HepG2 (cell line): Measurements from ENCODE around the gene FANCE. TPM values are rescaled to one million over a fixed set of nuclear protein-coding genes. Genes with fewer than 3 reads are reported as not detected.

Source experiments
- DZIP1 ChIP-seq: sonication (generic); formaldehyde crosslinking; IDR thresholded peaks from 2 replicates; pipeline ENCODE4 v1.5.0; 2020; ENCODE audit warnings: mild to moderate bottlenecking, missing genetic modification reagents
- HNF1B ChIP-seq: sonication (generic); formaldehyde crosslinking; IDR thresholded peaks from 2 replicates; pipeline ENCODE4 v1.5.1; 2020; ENCODE audit warnings: mild to moderate bottlenecking, moderate library complexity, missing genetic modification reagents
- IRF1 ChIP-seq: sonication (generic); formaldehyde crosslinking; IDR thresholded peaks from 2 replicates; pipeline ENCODE4 v1.4.0; 2020; ENCODE audit warnings: low read depth, mild to moderate bottlenecking, missing genetic modification reagents
- KAT2B ChIP-seq: fragments of 150-350 bp; IDR thresholded peaks from 2 replicates; pipeline ENCODE4 v1.6.1; 2014; ENCODE audit warnings: low read depth, low read length, borderline replicate concordance
- KDM5B ChIP-seq: sonication (generic); formaldehyde crosslinking; IDR thresholded peaks from 2 replicates; pipeline ENCODE4 v1.4.0; 2020; ENCODE audit warnings: missing genetic modification reagents, mild to moderate bottlenecking, borderline replicate concordance
- MZF1 ChIP-seq: sonication (generic); formaldehyde crosslinking; IDR thresholded peaks from 2 replicates; pipeline ENCODE4 v1.8.1; 2023; ENCODE audit warnings: mild to moderate bottlenecking, missing genetic modification reagents, borderline replicate concordance
- NFATC3 ChIP-seq: sonication (generic); formaldehyde crosslinking; IDR thresholded peaks from 2 replicates; pipeline ENCODE4 v1.5.1; 2020; ENCODE audit warnings: mild to moderate bottlenecking, missing genetic modification reagents
- NRL ChIP-seq: sonication (generic); formaldehyde crosslinking; IDR thresholded peaks from 2 replicates; pipeline ENCODE4 v1.5.0; 2020; ENCODE audit warnings: missing genetic modification reagents, mild to moderate bottlenecking, moderate library complexity, borderline replicate concordance
- SIN3A ChIP-seq: IDR thresholded peaks from 2 replicates; pipeline ENCODE4 v1.6.1; 2011; ENCODE audit warnings: low read depth, mild to moderate bottlenecking, control low read depth, low read length, borderline replicate concordance
- TOE1 ChIP-seq: sonication (generic); formaldehyde crosslinking; IDR thresholded peaks from 2 replicates; pipeline ENCODE4 v1.4.0; 2020; ENCODE audit warnings: mild to moderate bottlenecking, missing genetic modification reagents
- TOPORS ChIP-seq: sonication (generic); formaldehyde crosslinking; IDR thresholded peaks from 2 replicates; pipeline ENCODE4 v1.8.0; 2023; ENCODE audit warnings: mild to moderate bottlenecking, missing genetic modification reagents
- ZFP36L1 ChIP-seq: sonication (generic); formaldehyde crosslinking; IDR thresholded peaks from 2 replicates; pipeline ENCODE4 v1.8.0; 2022; ENCODE audit warnings: mild to moderate bottlenecking, missing genetic modification reagents, moderate library complexity
- ZNF567 ChIP-seq: sonication (generic); formaldehyde crosslinking; IDR thresholded peaks from 2 replicates; pipeline ENCODE4 v1.8.1; 2023; ENCODE audit warnings: mild to moderate bottlenecking, missing genetic modification reagents, borderline replicate concordance
- ZNF691 ChIP-seq: sonication (generic); formaldehyde crosslinking; IDR thresholded peaks from 2 replicates; pipeline ENCODE4 v1.4.0; 2020; ENCODE audit warnings: missing genetic modification reagents, low read depth, mild to moderate bottlenecking, borderline replicate concordance
- ZNF703 ChIP-seq: sonication (generic); formaldehyde crosslinking; IDR thresholded peaks from 2 replicates; pipeline ENCODE4 v1.5.1; 2020; ENCODE audit warnings: missing genetic modification reagents, mild to moderate bottlenecking, moderate library complexity, borderline replicate concordance
- ZNF704 ChIP-seq: sonication (generic); formaldehyde crosslinking; IDR thresholded peaks from 2 replicates; pipeline ENCODE4 v1.8.1; 2023; ENCODE audit warnings: mild to moderate bottlenecking, inconsistent platforms, moderate library complexity, missing genetic modification reagents, borderline replicate concordance
- ZNF740 ChIP-seq: sonication (generic); formaldehyde crosslinking; IDR thresholded peaks from 2 replicates; pipeline ENCODE4 v1.4.0; 2020; ENCODE audit warnings: missing genetic modification reagents
- ZNF790 ChIP-seq: sonication (generic); formaldehyde crosslinking; IDR thresholded peaks from 2 replicates; pipeline ENCODE4 v1.8.0; 2022; ENCODE audit warnings: missing genetic modification reagents, mild to moderate bottlenecking, borderline replicate concordance
- polyA plus RNA-seq, 8 experiments: library from polyadenylated mRNA; depleted of rRNA in 3 of 8; stranded (reverse) in 7 of 8; unstranded in 1 of 8; fragments of >200 nt; fragmentation: Illumina TruSeq in 4 of 8; extraction: Trizol in 4 of 8; gene quantifications; 2 replicates each; pipeline versions ENCODE4 v1.2.1 to v1.2.3, GENCODE V29; 2011 to 2016; ENCODE audit warnings: low read depth in 4 of 8, missing spikeins in 1 of 8, mixed read lengths in 1 of 8; ENCODE audit not compliant: insufficient read depth in 1 of 8
- total RNA-seq, 5 experiments: library from RNA; depleted of rRNA; stranded (reverse); fragments of >200 nt; fragmentation: Illumina TruSeq; extraction: Trizol; gene quantifications; 2 replicates each; pipeline ENCODE4 v1.2.3, GENCODE V29; 2016; ENCODE audit warnings: low read depth in 1 of 5

FANCE gene
- total and polyA plus RNA-seq, 2 of the 13 experiments (the other 11 are each of a cell fraction or from before 2014, with no cell fraction given) = 7.1 to 11.2 TPM

- TF ChIP-seq ZNF703 (CRISPR knock-in tag) (no peak), KDM5B (peak; percentile 88; the same call in 1 of the 2 replicates), ZNF740 (CRISPR knock-in tag) (no peak), MZF1 (CRISPR knock-in tag) (no peak), HNF1B (CRISPR knock-in tag) (peak; percentile 89), ZNF790 (CRISPR knock-in tag) (0 out of 2 replicates have a peak, but pooled peaks have one; percentile 44), ZNF691 (CRISPR knock-in tag) (no peak), ZNF704 (CRISPR knock-in tag) (no peak; the same call in 1 of the 2 replicates), IRF1 (CRISPR knock-in tag) (no peak), NFATC3 (CRISPR knock-in tag) (0 out of 2 replicates have a peak, but pooled peaks have one; percentile 26), TOPORS (CRISPR knock-in tag) (peak; percentile 58; the same call in 1 of the 2 replicates), SIN3A (0 out of 2 replicates have a peak, but pooled peaks have one; percentile 36), ZFP36L1 (CRISPR knock-in tag) (peak; percentile 74; the same call in 1 of the 2 replicates), NRL (CRISPR knock-in tag) (peak; percentile 91; the same call in 1 of the 2 replicates), KAT2B (no peak), DZIP1 (CRISPR knock-in tag) (no peak), TOE1 (no peak; the same call in 1 of the 2 replicates), ZNF567 (peak; percentile 70; the same call in 1 of the 2 replicates)
These were observed at the start of gene FANCE (continued) for GRCh38 chr6:35452183-35453090.
